Measurements from ENCODE around the gene PAM. TPM values are rescaled to one million over a fixed set of nuclear protein-coding genes. Genes with fewer than 3 reads are reported as not detected.

The PAM gene
- total RNA-seq (2014; rRNA removed) = 400 and 504 TPM in 2 replicates
- 114 TPM for polyA plus RNA-seq (2012)

DNA sequence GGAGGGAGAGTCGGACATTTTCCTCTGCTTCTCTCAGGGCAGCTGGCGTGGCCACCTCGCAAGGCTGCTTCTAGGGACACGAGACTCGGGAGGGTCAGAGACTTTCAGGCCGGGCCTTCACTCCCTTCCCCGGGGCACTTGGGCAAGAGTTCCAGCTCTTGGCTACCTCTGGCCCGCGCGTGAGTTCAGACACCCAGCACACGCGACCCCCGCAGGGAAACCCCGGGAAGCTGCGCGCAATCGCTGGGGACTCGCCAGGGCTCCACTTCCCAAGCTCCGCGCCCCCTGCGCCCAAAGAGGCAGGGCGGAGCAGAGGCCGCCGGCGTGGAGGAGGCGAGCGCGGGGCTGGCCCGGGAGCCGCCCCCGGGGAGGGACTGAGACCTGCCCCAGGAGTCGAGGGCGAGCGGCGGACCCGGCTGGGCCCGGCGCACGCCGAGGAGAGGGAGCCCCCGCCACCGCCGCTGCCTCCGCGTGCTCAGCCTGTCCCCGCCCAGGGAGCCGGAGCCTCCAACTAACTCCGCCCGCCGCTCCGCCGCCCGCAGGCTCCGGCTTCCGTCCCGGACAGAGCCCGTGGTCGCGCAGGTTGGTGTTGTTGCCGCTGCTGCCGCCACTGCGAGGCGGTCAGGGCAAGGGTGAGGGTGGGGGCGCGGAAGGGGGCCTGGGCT, at the start of gene PAM:
Gene PAM, plus strand, starts transcription at position 539 of the 665 bp plus-strand sequence. CDS start 110,891 bp downstream, outside the sequence.
- peak; percentile 79 for DNase-seq (ENCODE audit: low read depth)

DNA sequence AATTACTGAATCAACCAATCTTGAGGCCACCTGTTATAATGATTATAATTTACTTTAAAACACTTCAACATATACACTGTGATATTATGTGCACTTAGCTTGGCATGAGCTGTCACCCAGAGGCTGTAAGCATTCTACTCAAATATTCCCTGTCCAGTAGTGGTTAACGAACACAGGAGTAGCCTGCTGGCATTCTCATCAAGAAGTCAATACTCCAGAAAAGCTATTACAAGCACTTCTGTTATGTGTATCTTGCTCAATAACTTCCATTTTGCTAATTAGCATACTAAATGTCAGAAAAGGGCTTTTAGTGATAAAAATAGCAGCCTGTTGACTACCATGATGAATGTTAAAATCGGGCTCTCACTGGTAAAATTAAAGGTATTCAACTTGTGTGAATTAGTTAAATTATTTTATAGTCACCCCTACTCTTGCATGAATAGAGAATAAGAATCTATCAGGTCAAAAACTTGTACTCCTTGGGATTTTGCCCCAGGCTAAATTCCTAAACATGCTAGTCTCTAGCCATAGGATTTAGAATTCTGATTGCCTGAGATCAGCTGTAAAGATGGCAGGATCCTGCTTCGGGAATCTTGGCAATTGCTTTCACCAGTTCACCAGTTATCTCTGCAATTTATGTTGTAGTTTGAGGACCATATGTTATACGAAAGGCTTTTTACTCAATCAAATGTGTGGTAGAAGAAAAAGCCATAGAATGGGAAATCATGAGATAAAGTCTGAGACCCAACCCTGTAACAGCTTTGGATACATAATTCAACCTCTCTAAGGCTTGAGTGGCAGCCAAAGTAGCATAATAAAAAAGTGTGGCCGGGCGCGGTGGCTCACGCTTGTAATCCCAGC, 43.4 kb upstream of the PAM start:
- no peak for DNase-seq (ENCODE audit: low read depth)

DNA sequence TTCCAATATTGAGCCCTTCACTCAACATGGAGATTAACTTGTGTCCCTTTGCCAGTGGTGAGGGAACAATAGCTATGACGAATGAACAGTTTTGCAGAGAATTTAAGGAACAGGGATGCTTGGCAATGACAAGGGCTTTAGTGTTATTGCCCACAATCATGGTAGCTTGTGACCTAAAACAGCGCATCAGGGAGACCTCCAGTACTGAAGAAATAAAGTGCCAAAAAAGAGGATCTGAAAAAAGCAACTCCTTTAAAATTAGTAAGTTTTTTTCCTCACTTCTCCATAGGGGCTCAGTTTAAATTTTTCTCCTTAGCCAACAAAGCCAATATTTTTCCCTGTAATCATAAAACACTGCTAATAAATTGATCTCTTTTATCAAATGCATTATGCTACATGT, 41.8 kb upstream of the PAM start:
- DNase-seq (ENCODE audit: low read depth) = no peak

DNA sequence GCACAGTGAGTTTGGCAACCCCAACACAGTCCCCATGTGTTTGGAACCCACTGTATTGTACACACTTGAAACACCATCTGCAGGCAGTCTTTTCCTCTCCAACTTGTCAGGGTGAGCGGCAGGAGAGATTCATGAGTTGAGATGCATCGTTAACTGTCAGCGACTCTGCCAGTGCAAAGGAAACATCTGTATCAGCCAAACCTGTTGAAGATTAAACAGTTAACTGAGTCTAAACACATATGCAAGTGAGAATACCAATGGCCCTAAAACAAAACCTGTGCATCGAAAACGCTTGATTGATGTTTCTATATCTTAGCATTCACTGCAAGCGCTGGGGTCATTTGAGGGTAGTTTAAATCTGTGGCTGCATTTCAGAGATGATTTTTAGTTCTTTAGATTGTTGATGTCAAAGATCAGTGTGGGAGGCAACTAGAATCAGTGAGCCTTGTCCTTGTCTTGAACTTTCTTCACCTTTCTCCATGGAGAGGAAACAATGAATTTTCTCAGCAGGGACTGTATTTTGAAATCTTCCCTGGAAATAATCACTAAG, 41.3 kb upstream of the PAM start:
- DNase-seq (ENCODE audit: low read depth) = no peak

DNA sequence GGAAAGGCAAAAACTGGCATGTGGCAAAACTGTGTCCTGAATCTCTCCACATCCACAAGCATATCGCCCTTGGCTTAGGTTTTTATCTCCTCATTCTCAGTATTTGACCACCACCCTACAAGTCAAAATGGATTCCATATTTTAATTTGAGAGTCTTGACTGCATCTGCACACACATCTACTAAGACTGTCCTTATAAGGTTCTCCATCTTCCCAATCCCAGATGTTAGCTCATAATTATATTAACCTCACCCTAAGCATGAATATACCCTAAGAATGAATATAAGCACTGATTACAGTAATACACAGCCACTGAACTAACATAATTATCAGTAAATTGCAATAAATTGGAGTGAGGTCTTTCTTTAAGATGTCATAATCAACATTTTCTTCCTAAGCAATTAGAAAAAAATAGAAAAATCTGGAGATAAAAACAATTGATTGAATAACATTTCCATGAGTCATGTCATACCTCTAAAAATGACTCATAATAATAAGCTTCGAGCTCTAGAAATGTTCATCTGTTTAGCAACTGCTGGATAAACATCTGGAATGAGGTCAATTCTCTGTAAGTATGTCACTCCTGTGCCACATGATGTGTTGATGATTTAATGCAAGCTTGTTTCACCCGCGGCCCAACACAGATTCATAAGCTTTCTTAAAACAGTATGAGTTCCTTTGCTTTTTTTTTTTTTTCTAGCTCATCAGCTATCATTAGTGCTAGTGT, 39.9 kb upstream of the PAM start:
- peak; percentile 79 for DNase-seq (ENCODE audit: low read depth)

DNA sequence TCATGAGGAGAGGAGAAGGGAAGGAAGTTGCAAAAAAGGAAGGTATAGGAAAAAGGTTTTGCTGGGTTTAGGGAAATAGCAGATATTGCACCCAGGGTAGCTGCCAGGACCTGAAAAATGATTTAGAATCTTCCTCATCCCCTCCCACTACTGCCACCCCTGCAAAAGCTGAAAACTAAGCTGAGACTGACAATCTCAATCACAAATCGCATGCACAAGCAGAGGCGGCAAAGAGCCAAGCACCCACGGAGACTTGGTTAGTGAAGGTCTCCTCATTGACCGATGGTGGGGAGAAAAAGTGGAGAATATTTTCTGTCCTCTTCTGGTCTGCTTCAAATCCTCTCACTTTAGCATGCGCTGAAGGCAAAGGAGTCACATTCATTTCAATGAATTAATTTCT, 39.1 kb upstream of the PAM start:
- no peak for DNase-seq (ENCODE audit: low read depth)

DNA sequence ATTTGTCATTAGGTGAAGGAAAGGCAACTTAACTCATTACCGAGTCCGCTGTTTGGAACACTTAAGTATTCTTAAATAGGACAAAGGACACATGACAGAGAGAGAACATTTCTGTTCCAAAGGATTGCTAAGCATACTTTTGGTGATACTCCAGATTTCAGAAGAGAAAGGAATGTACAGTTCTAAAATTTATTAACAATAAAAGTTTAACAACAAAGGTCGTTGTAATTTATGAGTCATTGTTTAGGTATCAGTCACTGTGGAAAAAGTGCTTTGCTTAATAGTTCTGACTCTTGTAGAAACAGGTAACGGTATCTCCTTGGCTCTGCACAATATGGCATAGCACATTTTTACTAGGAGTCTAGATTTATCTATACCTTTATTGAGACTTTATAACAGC, 36.3 kb upstream of the PAM start:
- DNase-seq (ENCODE audit: low read depth) = peak; percentile 20

DNA sequence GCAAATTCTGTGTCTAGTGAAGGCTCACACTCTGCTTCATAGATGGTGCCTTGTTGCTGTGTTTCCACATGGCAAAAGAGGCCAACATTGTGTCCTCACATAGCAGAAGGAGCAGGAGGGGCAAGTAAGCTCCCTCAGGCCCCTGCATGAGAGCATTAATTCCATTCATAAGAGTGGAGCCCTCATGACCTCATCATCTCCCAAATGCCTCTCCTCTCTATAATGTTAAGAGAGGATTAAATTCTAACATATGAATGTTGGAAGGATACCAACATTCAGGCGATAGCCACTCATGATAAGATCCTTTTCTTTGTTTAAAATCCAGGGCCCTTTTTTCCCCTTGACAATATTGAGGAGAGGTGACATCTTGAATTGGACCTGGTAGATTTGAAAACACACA, 35.2 kb upstream of the PAM start:
- DNase-seq (ENCODE audit: low read depth) = no peak

DNA sequence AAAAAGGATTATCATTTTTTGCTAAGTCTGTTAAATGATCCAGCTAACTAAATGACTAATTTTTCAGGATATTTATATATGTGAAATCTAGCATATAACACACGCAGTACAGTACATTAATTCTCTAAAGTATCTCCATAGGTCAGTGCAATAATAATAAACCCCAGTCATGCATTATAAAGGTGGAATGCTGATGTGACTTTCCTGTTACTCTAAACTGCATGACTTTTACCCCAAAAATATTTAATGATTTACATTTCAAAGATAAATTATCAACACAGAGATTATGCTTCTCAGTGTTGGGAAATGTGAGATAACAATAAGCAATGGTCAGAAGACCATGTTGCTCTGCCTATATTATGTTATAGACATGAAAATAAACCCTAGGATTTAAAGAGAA, 34.1 kb upstream of the PAM start:
- no peak for DNase-seq (ENCODE audit: low read depth)

DNA sequence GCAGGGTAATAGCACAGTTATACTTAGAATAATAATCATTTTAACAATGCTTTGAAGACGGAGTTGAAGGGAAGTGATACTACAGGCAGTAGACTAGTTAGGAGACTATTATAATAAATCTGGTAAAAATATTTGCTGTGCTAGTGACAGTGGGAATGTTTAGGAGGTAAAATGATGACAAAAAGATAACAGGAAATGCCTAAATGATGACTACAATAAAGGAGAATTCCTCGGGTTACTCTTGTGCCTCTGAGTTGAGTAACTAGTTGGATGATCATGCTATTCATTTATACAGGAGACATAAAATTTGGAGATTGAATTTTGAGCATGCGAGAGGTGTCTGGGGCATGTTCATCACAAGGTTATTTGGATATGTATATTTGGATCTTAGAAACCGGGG, 32.2 kb upstream of the PAM start:
- peak; percentile 60 for DNase-seq (ENCODE audit: low read depth)

DNA sequence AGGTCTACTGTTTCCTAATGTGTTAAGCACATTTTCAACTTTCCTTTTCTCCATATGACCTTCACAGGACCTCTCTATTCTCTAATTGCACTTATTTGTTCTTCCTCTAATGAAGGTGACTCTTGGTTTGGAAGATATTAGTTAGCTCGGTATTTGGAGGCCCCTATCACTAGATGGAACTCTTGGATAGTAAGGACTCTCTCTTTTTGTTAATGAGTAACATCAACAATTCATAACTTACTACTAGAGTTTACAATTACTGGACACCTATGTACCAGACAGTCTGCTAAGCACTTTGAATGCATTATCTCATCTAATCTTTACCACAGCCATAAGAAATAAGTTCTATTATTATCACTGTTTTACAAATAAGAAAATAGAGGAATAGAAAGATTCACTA, 23.4 kb upstream of the PAM start:
- DNase-seq (ENCODE audit: low read depth) = no peak

DNA sequence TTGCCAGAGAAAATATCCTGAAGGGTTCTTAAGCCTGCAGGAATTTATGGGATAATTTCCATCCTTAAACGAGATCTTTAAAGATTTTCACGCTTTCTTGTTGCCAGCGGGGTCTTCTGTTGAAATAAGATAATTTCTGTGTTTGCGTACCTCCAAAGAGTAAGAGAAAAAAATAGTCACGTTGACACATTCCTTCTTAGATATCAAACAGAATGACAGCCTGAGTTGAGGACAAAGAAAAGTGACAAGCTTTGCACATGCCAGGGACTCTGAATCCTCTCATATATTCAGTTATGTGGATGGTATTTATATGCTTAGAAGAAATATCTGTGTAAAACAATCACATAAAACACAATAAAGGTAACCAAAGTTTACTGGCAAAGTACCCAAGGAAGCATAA, 21.6 kb upstream of the PAM start:
- DNase-seq (ENCODE audit: low read depth) = no peak

DNA sequence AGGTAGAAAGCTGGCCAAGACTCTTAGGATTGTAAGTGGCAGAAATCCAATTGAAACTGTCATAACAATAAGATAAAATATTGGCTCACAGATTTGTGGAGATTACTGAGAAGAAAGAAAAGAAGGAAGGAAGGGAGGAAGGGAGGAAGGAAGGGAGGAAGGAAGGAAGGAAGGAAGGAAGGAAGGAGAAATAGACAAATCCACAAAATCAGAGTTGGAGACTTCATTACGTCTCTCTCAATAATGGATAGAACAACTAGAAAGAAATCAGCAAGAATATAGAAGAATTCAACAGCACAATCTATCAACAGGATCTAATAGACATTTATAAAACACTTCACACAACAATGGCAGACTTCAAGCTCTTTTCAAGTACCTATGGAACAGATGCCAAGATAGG, 17.9 kb upstream of the PAM start:
- DNase-seq (ENCODE audit: low read depth) = no peak

DNA sequence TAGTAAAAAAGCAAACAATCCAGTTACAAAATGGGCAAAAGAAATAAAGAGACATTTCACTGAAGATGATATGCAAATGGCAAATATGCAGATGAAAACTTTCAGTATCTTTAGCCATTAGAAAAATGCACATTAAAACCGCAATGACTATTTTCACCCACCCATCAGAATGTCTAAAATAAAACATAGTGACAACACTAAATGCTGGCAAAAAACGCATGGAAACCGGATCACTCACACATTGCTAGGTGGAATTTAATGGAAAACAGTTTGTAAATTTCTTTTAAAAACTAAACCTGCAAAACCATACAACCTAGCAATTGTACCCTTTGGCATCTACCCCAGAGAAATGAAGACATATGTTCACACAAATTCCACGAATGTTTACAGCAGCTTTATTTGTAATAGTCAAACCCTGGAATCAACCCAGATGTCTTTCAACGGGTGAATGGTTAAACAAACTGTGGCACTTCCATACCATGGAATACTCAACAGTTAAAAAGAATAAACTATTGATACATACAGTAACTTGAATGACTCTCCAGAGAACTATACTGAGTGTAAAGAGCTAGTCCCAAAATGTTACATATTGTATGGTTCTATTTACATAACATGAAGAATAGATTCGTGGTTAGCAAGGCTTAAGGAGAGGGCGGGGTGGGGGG, 17.2 kb upstream of the PAM start:
- no peak for DNase-seq (ENCODE audit: low read depth)

DNA sequence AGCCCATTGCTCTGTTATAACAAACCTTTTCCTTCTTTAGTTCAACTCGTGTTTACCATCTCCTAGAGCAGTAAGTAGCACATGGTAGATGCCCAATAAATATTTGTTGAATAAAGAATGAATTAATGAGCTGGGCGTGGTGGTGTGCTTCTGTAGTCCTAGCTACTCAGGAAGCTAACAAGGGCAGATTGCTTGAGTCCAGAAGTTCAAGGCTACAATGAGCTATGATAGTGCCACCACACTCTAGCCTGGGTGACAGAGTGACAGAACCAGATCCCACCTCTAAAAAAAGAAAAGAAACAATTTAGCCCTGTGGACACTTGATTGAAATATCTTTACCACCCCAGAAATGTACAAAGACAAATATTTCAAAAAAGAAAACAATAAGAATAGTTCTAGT, 14.6 kb upstream of the PAM start:
- DNase-seq (ENCODE audit: low read depth) = no peak

DNA sequence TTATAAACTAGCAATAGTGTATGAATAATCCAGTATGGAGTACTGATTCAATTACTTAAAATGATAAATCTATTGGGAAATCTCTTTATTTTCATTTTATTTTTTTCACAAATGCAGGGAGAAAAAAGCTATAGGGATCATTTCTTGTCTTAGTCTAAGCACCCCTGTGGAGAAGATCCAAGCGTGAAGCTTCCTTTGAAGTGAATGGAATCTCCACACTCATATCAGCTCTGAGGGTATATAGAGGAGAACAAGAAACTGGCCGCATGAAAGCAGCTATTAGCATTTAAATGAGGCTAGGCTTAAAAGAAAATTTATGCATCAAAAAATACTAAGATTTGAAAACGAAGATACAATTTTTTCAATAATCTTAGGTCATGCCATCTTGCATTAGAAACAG, 12.9 kb upstream of the PAM start:
- DNase-seq (ENCODE audit: low read depth) = no peak

DNA sequence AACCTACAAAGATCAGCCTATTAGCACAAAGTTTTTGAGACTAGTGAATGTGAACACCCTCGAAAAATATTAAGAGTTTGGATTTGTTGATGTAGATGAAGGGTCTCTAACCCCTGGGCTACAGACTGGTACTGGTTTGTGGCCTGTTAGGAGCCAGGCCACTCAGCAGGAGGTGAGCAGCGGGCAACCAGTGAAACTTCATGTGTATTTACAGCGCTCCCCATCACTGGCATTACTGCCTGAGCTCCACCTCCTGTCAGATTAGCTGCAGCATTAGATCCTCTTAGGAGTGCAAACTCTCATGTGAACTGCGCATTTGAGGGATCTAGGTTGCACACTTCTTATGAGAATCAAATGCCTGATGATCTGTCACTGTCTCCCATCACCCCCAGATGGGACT, 11.2 kb upstream of the PAM start:
- no peak for DNase-seq (ENCODE audit: low read depth)

DNA sequence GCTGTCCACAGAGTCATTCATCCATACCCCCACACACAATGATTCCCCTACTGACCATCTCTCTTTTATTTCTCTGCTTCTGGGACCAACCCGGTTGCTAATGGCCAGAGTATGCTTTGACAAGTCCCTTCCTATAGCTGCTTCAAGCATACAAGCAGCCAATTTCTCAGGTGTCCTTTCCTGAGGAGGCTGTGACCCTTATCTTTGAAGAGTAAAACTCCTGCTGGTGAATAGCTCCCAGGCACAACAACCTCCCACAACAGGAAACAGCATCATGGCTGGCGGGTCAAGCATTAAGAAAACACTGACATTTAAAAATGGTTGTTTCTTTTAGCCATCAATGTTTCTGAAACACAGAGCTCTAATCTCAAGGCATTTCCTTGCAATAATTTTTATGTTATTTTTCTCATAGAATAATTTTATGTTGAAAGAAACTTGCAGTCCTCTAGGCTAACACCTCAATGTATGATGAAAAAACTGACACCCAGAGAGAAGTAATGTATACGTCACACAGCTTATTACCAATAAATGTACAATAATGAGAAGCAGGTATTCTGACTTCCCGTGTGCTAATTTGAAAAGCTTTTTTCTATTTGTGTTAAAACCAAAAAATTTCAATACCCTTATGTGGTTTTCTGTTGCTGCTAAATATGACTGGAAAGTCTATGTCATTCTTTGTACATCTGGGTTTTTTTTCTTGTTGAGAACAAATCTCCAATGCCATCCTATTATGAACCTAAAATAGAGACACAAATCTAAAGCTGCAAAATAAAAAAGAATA, 7.5 kb upstream of the PAM start:
- no peak for DNase-seq (ENCODE audit: low read depth)

DNA sequence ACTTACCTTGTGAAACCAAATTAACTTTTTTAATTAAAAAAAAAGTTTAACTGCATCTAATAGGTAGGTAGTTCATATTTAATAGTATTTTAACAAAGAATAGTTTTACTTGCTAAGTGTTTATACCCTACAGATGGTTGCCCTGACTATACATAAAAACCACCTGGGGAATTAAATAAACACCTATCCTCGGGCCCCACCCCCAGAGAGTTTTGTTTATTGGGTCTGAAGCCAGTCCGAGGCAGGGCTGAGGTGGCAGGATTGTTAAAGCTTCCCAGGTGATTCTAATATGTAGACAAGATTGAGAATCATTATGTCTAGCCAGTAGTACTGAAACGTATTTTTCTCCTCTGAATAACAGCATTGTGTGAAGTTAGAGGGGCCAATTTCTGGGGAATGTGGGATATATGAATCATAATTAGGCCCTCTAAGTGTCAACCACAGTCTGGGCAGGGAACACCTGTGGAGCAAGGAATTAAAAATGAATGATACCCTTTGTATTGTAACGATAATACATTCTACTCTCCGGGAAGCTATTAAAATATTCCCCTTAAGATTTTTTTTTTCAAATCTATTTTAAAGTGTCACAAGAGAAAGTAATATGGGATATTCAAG, 5.6 kb upstream of the PAM start:
- no peak for DNase-seq (ENCODE audit: low read depth)

DNA sequence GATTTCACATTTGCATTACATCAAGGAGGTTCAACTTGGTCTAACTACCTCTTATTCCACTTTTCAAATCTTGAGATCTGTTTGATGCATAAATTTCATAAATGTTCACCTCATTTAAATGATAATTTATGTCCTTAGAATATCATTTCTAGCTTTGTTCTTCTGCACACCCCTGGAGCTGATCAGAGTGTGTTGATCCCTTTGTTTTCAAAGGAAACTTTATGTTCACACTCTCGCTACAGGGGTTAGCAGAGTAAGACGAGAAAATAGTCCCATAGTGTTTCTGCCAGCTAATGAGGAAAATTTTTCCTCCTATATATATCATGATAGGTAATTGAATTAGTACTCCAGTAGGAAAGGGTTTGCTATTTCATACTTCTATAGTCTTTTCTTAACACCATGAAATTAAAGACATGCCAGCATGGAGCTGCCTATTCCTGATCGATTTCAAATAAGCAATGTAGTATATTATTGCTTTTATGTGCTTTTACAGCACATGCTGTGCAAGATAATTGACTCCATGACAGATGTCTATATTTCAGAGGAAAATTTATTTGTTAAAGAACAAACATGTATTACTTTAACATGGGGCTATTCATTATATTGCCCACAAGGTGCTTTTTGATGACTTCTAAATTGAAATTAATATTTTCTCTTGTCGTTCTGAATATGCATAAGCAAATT, 4.8 kb upstream of the PAM start:
- no peak for DNase-seq (ENCODE audit: low read depth)
